Limb (tissue), 2 donors: Measurements from ENCODE around the gene UBR2.
"Not testable (repeated sequence)": the region's sequence is repeated elsewhere in the genome, so short reads cannot be mapped to it uniquely, and the experiment has no call there.

Experiments
- DNase-seq, 2 donors: peaks; one replicate each; pipeline ENCODE4 v3.0.0-alpha.2; 2016; ENCODE audit errors: extremely low spot score in 2 of 2

The UBR2 gene

DNA sequence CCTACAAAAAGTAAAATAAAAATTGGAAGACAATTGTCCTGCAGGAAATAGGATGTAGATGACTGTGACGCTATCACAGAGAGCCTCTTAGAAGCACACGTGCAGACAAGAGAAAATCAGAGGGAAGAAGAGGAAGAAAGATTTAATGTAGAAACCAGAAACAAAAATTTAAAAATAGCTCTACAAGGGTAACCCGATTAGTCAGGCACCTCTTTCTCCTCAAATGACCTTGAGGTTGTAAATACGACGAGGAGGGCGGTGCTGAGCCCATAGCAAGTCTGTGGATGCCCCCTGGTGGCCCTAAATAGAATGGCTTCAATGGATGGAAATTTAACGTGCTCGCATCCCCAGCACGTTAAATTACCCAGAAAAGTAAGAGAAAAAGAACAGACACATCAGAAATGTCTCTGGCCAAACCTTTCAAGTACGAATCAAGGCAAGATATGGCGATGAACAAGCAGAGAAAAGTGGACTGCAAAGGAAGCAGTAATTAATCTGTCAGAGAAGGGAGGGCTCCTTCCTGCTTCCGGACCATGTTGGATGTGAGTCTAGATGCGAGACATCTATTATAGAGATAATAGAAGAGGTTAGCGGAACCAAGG is 162.8 kb downstream of the UBR2 start:
- peak; percentile 68 to 90 for DNase-seq

DNA sequence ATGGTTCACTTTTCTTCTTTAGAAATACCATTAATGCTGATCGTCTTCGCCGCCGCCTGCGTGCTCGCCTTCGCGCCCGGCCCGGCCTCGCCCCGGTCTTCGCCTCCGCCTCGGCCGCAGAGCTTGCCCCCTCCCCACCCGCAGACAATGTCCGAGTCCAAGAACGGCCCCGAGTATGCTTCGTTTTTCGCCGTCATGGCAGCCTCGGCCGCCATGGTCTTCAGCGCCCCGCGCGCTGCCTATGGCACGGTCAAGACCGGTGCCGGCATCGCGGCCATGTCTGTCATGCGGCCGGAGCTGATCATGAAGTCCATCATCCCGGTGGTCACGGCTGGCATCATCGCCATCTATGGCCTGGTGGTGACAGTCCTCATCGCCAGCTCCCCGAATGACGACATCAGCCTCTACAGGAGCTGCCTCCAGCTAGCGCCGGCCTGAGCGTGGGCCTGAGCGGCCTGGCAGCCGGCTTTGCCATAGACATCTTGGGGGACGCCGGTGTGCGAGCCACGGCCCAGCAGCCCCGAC is 163.3 kb downstream of the UBR2 start:
- peak; percentile 32 to 72 for DNase-seq

DNA sequence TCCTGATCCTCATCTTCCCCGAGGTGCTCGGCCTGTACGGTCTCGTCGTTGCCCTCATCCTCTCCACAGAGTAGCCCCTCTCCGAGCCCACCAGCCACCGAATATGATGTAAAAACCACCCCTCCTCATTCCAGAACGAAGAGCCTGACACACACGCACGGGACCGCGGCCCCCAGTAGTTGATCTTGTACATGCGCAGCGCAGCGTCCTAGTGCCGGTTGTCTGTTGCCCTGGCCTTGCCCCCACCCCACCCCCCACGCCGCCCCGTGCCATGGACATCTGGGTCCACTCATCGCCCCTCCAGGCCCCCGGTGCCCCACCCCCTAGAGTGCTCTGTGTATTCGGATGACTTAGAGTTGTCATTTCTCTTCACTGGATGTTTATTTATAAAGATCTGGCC is 163.8 kb downstream of the UBR2 start:
- no peak for DNase-seq

DNA sequence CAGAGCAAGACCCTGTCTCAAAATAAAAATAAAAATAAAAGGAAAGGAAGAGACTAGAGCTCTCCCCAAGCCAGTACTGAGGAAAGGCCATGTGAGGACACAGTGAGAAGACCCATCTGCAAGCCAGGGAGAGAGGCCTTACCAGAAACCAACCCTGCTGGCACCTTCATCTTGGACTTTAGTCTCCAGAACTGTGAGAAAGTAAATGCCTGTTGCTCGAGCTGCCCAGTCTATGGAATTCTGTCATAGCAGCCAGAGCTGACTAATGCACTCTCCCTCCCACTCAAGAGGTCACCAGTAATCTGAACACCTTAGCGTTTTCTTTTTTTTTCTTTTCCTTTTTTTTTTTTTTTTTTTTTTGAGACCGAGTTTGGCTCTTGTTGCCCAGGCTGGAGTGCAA is 165.9 kb downstream of the UBR2 start:
- DNase-seq = no peak

DNA sequence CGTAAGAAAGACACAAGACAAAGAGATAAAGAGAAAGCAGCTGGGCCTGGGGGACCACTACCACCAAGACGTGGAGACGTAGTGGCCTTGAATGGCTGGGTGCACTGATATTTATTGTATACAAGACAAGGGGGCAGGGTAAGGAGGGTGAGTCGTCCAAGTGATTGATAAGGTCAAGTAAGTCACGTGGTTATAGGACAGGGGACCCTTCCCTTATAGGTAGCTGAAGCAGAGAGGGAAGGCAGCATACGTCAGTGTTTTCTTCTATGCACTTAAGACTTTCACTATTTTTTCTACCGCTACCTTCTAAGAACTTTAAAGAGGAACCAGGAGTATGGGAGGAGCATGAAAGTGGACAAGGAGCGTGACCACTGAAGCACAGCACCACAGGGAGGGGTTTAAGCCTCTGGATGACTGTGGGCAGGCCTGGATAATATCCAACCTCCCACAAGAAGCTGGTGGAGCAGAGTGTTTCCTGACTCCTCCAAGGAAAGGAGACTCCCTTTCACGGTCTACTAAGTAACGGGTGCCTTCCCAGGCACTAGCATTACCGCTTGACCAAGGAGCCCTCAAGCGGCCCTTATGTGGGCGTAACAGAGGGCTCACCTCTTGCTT is 170.1 kb downstream of the UBR2 start:
- DNase-seq = not testable (repeated sequence)

DNA sequence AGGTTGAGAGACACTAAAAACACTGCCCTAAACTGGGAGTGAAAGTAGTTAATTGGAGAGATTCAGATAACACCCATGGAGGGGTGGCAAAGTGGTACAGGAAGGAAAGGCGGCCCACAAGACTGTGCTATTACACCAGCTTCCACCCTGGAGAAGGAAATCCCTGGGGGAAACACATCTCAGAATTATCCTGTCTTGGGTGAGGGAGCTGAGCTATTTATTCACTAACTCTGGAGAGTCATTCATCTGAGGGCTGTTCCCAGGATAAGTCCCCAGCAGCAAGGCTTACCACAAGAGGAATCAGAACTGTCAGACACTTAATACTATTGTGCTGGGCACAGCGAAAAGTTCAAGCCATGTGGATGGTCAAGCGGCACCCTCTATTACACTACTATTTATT is 172.1 kb downstream of the UBR2 start:
- no peak for DNase-seq

DNA sequence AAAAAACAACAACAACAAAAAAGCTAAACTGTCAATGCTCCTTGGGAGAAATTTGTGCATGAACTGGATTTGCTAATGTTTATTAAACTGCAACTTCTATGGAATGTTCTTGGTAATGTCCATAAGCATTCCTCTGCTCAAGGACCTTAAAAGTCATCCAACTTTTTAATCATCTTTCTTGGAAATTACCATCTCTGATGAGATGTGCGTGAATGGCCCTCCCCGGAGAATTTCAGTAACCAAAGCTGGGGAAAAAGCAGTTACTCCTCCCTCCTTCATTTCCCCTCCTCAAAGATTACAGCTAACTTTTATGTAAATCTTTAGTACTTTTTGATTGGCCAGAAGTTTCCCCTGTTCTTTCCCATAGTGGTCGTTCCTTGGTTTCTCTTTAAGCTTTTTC is 176.9 kb downstream of the UBR2 start:
- no peak for DNase-seq

DNA sequence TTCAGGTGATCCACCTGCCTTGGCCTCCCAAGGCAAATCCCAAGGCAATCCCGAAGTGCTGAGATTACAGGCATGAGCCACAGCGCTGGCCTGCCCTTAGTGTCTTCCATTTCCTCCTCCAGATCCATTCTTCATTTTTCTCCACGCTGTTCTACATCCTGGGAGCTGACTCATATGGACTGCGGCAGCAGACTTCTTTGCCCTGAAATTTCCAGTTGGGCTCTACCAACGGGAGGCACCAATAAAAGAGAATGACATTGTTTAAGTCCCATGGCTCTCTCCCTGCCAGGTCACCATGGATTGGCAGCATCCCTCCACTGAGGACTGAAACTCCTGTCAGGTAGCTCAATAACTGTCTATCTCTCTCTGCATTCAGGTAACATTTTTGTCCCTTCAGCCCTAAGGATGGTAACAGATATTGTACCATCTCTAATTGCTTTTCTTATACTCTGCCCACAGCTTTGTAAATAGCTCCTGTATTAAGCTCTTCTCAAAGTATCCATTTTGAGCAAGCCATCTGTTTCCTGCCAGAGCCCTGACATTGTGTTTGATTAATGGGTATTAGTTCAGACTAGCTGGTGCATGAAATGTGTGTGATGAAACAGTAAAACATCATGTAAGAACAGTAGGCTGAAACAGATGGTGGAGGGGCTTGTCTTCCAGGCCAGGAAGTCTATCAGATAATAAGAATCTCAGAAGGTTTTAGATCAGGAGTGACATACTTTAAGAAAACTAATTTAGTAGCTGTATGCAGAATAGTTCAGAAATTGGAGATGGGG is 178.5 kb downstream of the UBR2 start:
- no peak for DNase-seq
